GM18526 (cell line): ENCODE results near the gene SNHG17.

ENCODE experiments used
- POLR2A ChIP-seq: IDR thresholded peaks from 3 replicates; pipeline ENCODE4 v1.6.1; 2011; ENCODE audit not compliant: insufficient read length; ENCODE audit errors: extremely low read depth

SNHG17 gene

DNA sequence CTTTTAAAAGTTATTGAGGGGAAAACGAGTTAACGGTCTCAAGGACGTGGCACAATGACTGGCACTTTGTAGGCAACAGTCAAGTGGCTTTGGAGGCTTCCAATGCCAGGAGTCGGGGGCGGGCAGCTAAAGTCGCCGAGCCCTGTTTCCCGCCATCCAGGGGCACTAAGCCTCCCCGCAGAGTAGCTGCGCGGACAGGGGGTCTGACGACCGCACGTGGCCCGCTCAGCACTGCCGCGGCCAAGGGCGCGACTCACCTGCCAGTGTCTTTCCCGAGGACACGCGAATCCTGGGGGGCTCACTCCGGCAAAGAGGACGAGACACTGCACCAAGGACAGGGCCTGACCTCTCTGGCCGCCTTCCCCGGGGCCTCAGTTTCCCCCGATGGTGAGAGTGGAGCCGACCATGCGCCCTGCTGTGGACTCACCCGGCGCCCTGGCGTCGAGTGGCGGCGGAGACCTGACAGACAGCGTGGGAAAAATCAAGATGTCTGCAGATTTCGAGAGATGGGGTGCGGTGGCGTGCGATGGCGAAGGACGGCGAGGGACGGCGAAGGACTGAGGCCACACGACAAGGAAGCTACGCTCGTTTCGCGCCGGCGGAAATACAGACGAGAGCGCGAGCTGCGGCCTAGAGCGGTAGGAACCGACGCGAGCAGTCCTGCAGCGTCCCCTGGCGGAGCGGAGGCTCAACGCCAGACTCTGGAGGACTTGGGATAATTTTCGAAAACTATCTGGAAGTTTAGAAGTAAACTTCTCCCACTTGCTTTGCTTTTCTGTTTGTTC, at the start of gene SNHG17:
TSS of gene SNHG17 (minus strand) at position 559 of the 785 bp plus-strand sequence.
- peak; percentile 98 for TF ChIP-seq POLR2A

DNA sequence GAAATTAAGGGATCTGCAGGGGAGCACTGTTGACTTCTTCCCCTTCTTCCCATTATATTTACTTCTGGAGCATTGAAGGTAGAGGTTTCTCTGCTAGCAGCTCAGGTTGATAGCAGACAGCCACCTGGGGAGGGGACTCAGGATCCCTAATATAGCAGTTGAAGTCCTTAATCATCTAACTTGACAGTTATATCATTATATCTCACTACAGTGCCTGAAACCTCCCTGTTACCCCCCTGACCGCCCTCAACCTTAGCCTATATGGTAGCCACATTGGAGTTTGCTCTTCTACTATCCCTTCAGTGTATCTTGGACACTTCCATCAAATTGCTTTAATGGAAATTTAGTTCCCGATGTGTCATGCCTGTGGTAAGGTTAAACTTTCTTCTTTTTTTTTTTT, 44.5 kb upstream of the SNHG17 start:
- no peak for TF ChIP-seq POLR2A

DNA sequence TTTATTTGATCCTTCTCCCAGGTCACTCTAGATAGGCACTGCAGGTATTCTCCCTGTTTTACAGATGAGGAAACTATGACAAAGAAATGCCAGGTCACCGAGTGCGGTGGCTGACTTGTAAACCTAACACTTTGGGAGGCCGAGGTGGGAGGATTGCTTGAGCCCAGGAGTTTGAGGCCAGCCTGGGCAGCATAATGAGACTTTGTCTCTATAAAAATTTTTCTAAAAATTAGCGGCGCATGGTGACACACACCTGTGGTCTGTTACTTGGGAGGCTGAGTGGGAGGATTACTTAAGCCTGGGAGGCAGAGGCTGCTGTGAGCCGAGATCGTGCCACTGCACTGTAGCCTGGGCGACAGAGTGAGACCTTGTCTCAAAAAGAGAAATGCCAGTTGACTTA, 42.6 kb upstream of the SNHG17 start:
- no peak for TF ChIP-seq POLR2A

DNA sequence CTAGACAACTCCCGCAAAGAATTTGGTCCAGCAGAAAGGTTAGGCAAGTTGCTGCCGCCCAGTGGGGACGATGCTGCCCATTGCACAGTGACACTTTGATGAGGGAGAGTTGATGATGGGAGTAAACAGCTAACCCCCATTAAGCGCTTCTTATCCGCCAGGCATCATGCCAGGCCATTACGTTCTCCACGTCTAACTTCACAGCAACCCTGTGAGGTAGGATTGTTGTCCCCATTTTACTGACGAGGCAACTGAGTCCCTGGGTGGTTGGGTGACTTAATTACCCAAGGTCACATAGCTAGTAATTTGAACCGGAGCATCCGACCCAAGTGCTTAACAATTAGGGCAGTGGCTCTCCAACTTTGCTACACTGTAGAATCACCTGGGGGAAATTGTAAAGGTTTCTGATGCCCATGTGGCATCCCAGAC, 38.3 kb upstream of the SNHG17 start:
- no peak for TF ChIP-seq POLR2A

DNA sequence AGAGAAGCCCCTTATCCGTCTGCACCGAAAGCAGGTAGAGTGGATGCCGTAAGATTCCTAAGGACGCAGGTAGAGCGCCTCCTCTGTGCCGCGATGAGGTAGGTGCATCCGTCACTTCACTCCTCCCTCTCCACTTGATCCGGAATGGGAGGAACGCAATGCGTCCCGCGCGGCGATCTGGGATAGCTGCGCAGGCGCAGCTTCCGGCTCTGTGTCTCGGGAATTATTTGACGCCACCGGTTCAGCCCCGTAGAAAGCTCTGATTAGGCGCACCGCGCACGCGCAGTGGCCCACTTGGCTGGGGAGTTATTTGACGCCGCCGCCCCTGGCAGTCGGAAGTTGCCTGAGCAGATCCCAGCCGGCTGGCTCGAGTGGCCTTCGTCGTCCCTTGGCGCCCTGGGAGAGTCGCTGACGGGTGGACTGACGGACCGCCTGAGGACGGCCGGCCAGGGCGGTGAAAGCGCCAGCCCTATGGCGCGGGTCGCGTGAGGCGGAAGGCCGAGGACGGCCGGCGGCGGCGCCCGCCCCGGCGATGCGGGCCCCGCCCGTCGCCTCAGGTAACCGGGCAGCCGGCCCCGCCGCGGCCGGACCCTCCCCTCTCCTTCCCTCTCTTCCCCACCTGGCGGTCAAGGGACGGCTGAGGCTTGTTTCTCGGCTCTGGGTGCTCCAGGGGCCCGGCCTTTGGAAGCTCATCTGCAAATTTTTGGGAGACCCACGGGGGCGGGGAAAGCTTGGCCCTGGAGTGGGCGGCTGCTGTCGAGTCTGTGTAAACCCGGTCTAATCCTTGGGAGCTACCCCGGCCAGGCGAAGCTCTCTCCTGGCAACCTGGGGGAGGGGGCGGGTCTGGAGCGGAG, 37.6 kb upstream of the SNHG17 start, which contains the start of gene RALGAPB:
TSS of gene RALGAPB (plus strand) at position 331 of the 854 bp plus-strand sequence. CDS start 15,590 bp downstream, outside the sequence.
- TF ChIP-seq POLR2A: peak; percentile 73

DNA sequence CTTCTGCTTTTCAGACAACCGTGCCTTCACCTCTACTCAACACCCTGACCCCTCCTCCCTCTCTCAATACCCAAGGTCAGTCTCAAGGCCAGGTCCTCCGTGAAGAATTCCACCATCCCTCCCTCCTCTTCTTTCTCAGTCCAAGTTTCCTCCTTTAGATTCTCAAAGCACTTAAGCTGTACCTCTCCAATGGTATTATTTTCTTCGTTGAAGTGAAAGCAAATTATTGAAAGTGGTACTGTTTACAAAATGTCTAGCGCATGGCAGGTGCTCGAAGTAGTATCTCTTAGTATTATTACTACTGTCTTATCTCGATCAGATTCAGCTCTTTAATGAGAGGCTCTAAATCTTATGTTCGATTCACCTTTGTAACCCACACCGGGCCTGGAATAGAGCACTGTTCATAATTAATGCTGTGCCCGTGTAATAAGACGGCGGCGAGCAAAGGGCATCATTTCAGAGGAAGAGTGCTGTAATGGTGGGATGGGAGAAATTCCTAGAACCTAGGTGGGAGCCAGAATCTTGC, 36.9 kb upstream of the SNHG17 start:
- no peak for TF ChIP-seq POLR2A

DNA sequence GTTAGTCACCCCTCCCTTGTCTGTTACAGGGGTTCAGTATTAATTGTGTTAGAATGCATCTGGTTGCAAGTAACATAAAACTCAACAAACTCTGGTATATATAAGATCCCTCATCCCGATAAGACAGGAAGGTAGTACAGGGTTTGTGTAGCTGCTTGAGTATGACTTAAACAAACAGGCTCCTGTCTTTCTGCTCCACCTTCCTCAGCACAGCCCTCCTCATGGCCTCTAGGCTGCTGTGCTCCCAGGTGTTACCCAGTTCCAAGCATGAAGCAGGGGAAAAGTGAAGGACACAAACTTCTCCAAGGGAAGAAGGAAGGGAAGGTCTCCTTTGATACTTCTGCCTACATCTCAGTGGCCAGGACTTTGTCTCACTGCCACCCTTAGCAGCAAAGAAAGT, 36.1 kb upstream of the SNHG17 start:
- no peak for TF ChIP-seq POLR2A

DNA sequence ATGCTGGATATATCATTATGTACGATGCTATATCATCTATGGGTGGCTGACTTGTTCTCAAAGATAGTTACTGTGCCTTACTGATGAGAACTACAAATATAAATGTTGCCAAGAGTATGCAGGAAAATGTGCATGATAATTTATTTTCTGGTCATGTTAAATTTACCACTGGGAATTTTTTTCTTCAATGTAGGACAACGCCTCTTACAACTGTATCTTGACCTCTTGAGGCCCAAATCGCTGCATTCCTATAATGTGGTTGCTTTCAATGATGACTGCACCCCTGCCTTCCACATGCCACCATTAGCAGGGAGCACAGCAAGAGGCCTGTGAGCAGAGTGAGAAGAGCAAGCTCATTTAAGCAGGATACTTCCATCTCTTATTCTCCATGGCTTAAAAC, 31.9 kb upstream of the SNHG17 start:
- no peak for TF ChIP-seq POLR2A

DNA sequence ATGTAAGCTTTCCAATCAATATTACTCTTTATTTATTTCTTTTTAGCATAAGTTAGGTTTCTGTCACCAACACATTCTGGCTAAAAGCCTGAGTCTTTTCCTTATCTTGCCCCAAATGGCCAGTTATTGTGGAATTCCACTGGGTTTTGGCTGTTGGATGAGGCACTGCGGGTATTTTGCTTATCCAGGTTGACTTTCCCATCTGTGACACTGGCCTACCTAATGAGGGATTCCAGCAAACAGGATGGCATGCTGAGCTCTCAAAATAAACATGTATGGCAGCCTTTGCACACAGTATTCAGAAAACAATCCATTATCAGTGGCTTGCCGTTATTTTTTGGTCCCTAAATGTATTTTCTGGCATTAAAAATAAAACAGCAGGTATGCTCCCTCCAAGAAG, 31.0 kb upstream of the SNHG17 start:
- TF ChIP-seq POLR2A: no peak

DNA sequence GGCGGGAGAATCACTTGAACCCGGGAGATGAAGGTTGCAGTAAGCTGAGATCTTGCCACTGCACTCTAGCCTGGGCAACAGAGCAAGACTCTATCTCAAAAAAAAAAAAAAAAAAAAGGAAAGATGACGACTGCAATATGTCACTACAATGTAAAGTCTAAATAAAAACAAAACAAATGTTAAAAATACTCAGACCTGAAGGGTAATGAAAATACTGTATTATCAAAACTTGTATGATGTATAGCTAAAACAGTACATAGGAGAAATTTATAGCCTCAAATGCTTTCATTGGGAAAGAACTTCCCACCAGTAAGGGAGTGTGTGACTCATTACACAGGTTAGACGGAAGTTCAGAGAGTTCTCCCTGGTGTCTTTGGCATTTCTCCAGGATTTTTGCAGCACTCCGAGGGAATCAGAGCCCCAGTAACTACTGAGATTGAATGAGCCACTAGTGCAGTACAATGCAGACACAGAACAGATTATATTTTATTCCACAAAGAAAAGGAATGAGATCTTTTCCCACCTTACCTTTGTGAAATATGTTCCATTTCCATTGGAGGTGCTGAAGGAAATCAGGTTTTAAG, 25.0 kb upstream of the SNHG17 start:
- TF ChIP-seq POLR2A: no peak

DNA sequence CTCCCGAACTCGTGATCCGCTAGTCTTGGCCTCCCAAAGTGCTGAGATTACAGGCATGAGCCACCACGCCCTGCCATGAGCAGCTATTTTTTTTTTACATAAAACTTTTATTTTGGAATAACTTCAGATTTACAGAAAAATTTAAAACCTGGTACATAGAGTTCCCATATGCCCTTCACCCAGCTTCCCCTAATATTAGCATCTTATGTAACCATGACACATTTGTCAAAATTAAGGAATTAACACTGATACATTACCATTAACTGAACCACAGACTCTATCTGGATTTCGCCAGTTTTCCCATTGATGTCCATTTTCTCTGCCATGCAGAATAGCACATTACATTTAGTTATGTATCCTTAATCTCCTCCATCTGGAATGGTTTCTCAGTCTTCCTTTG, 23.2 kb upstream of the SNHG17 start:
- no peak for TF ChIP-seq POLR2A

DNA sequence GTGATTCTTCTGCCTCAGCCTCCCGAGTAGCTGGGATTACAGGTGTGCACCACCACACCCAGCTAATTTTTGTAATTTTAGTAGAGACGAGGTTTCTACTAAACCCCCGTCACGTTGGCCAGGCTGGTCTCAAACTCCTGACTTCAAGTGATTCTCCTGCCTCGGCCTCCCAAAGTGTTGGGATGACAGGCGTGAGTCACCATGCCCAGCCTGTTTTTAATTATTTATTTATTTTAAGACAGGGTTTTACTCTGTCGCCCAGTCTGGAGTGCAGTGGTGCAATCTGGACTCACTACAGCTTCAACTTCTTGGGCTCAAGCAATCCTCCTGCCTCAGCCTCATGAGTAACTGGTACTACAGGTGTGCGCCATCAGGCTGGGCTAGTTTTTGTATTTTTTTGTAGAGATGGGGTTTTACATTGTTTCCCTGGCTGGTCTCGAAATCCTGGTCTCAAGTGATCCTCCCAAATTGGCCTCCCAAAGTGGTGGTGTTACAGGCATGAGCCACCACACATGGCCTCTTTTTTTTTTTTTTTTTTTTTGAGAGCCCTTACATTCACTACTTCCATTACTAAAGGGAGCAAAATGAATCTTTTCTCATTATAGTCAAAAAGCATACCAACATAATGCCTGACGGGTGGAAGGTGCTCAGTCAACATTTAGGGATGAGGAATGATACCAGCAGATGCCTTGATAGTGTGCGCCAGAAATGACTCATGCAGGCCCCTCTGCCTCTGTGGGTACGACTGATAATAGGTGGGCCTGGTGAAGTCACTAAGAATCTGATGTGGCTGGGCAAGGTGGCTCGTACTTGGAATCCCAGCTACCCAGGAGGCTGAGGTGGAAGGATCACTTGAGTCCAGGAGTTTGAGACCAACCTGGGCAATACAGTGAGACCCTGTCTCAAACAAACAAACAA, 19.7 kb upstream of the SNHG17 start:
- no peak for TF ChIP-seq POLR2A

DNA sequence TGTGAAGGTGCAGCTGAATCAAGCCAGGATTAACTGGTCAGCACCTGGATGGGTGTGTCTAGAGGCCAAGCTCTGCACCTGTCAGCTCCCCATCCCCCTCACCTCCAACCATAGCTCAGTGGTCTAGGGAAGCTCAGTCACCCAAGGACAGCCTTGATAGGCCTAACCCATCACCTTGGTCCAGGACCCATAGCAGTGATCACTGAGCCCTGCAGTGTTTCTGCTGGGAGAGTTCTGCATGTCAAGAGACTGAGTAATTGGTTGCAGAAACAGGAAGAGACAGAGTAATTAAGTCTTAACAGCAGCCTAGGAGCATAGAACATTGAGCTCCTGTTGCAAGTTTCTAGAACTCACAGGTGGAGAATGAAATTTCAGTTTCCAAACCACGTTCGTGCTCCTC, 18.8 kb upstream of the SNHG17 start:
- TF ChIP-seq POLR2A: no peak

DNA sequence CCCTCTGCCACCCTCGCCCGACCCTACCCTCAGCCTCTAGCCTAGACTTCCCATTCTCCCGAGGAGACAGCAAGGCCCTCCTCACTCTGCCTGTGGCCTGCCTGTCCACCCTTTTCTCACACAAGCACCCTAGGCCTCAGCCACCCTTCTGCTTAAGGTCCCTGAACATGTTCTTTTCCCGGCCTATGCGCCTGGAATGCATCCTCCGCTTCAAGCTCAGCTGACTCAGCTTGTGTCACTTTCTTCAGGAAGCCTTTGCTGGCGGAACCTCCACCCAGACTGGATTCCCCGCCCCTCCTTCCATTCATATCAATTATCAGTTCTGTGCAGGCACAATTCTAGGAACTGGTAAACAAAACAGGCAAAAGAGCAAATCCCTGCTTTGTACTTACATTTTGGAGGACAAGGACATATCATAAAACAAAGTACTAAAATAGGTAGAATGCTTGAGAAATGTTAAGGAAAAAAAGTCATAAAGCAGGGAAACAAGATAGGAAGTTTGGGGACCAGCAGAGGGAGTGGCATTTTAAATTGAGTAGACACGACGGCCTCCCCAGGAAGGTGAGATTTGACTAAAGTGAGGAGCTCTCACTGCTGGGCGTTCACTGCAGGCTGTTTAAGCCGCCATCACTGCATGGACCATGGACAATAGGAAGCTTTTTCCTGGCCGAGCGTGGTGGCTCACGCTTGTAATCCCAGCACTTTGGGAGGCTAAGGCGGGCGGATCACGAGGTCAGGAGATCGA, 17.9 kb upstream of the SNHG17 start:
- TF ChIP-seq POLR2A: no peak

DNA sequence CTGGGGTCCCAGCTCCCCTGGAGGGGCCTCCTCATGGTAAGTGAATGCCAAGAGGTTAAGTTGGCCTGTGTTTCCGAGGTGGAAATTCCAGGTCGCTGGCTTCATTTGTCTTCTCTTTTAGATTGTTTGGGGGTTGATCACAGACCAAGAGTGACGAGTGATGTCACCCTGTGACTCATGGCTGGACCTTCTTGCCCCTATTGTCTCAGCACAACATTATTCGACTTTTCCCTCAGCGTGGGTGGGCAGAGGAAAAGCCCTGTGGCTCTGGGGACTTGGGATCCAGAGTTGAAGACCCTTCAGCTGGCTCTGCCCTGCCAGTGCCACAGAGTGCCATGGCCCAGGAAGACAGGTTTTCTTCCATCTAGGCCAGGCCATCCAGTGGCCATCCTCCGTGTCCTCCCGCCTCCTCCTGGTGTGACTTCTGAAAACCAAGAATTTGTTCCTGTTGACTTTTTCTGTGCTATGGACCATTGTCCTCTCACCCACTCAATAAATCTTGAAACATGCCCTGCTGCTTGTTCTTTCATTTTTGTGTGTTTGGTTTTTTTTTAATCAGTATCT, 15.4 kb upstream of the SNHG17 start:
- TF ChIP-seq POLR2A: no peak
